ENCODE measurements around the gene IDUA. TPM values are rescaled to one million over a fixed set of nuclear protein-coding genes. Genes with fewer than 3 reads are reported as not detected.
A peak's percentile ranks its signal among the peaks of the same experiment; 100 is the strongest.

Gene IDUA
- total and polyA plus RNA-seq, 12 donors = 1.6 to 109 (median 31.2) TPM

- peaks cover 0 to 13% of the 10 kb centered on the region in 2 donors for H3K36me3 ChIP-seq (replicated peaks in 1 of 2)
- H3K27ac ChIP-seq = peak overlapping the region in 2 of 5 donors; percentile 11 to 45
- DNase-seq = peak; percentile 74 to 85 (median 77)
- 39 to 58% (median 44%) methylated on average over 10 to 17 of the region's 17 CpGs for WGBS, 4 donors
- intact Hi-C loops (cut with DNase I) = no loop called here
- H3K27me3 ChIP-seq = no peaks in the 10 kb centered on the region
- TF ChIP-seq POLR2A (IDR thresholded peaks at IDR 0.05) = no peak
- H3K4me1 ChIP-seq (replicated peaks in 1 of 2) = peaks cover 9 to 18% of the 10 kb centered on the region in 2 donors
- no peak overlapping the region for H3K4me3 ChIP-seq
- H3K9me3 ChIP-seq (replicated peaks in 1 of 3) = no peaks in the 10 kb centered on the region
Observed at GRCh38 chr4:1026115-1026514, 39.3 kb downstream of the IDUA start.

GRCh38 chr4:1027219-1027914 lies 40.5 kb downstream of the IDUA start:
- no peaks in the 10 kb centered on the region for H3K9me3 ChIP-seq (replicated peaks in 1 of 3)
- no peaks in the 10 kb centered on the region for H3K27me3 ChIP-seq
- no peak overlapping the region for H3K4me3 ChIP-seq
- 54 to 77% (median 68%) methylated on average over 5 to 26 of the region's 26 CpGs for WGBS, 4 donors
- DNase-seq = no peak
- TF ChIP-seq CTCF (IDR thresholded peaks at IDR 0.05) (no peak), POLR2A (IDR thresholded peaks at IDR 0.05) (no peak)
- peaks cover 0 to 13% of the 10 kb centered on the region in 2 donors for H3K36me3 ChIP-seq (replicated peaks in 1 of 2)
- peak overlapping the region in 2 of 5 donors; percentile 11 to 45 for H3K27ac ChIP-seq
- H3K4me1 ChIP-seq (replicated peaks in 1 of 2) = peaks cover 9 to 18% of the 10 kb centered on the region in 2 donors
- intact Hi-C loops (cut with DNase I) = no loop called here

GRCh38 chr4:1027915-1028238 lies 41.0 kb downstream of the IDUA start:
- no peaks in the 10 kb centered on the region for H3K9me3 ChIP-seq (replicated peaks in 1 of 3)
- peaks cover 9 to 18% of the 10 kb centered on the region in 2 donors for H3K4me1 ChIP-seq (replicated peaks in 1 of 2)
- peaks cover 0 to 13% of the 10 kb centered on the region in 2 donors for H3K36me3 ChIP-seq (replicated peaks in 1 of 2)
- H3K27ac ChIP-seq = no peak overlapping the region
- no peaks in the 10 kb centered on the region for H3K27me3 ChIP-seq
- intact Hi-C loops (cut with DNase I) = no loop called here
- no peak overlapping the region for H3K4me3 ChIP-seq
- DNase-seq = no peak
- 52 to 59% (median 59%) methylated on average over 8 to 9 of the region's 9 CpGs; no CpG with 5 or more reads in 1 of the 4 donors for WGBS, 4 donors
- TF ChIP-seq CTCF (IDR thresholded peaks at IDR 0.05) (no peak), POLR2A (IDR thresholded peaks at IDR 0.05) (no peak)

GRCh38 chr4:1028574-1029220 lies 41.9 kb downstream of the IDUA start:
- peaks cover 0 to 13% of the 10 kb centered on the region in 2 donors for H3K36me3 ChIP-seq (replicated peaks in 1 of 2)
- DNase-seq = no peak
- H3K4me1 ChIP-seq (replicated peaks in 1 of 2) = peaks cover 9 to 18% of the 10 kb centered on the region in 2 donors
- H3K27me3 ChIP-seq = no peaks in the 10 kb centered on the region
- no peak overlapping the region for H3K27ac ChIP-seq
- WGBS, 4 donors = 76 to 81% (median 78%) methylated on average over 28 to 36 of the region's 36 CpGs
- intact Hi-C loops (cut with DNase I) = no loop called here
- no peaks in the 10 kb centered on the region for H3K9me3 ChIP-seq (replicated peaks in 1 of 3)
- no peak overlapping the region for H3K4me3 ChIP-seq
- TF ChIP-seq POLR2A (IDR thresholded peaks at IDR 0.05) = no peak
- no peak for TF ChIP-seq CTCF (IDR thresholded peaks at IDR 0.05)
